ENCODE data around the gene HDAC4. TPM values are rescaled to one million over a fixed set of nuclear protein-coding genes. Genes with fewer than 3 reads are reported as not detected.
A peak's percentile ranks its signal among the peaks of the same experiment; 100 is the strongest.

Gene HDAC4
- total RNA-seq, 1 donor from 2014 or later = 12.9 TPM

- DNase-seq (ENCODE audit: low read depth in 2 of 2) = no peak
These were observed 363.8 kb downstream of the HDAC4 start for GRCh38 chr2:239036819-239037558.

- no peak for DNase-seq (ENCODE audit: low read depth in 2 of 2)
These were observed 364.7 kb downstream of the HDAC4 start for GRCh38 chr2:239035997-239036731.

GRCh38 chr2:239035361-239035814 lies 365.4 kb downstream of the HDAC4 start:
- peak in 1 of 2 donors; percentile 41 for DNase-seq (ENCODE audit: low read depth in 2 of 2)

GRCh38 chr2:239034561-239035341 lies 366.1 kb downstream of the HDAC4 start:
- no peak for DNase-seq (ENCODE audit: low read depth in 2 of 2)

GRCh38 chr2:239033801-239034560 lies 366.8 kb downstream of the HDAC4 start:
- no peak for DNase-seq (ENCODE audit: low read depth in 2 of 2)

- no peak for DNase-seq (ENCODE audit: low read depth in 2 of 2)
These were observed 370.9 kb downstream of the HDAC4 start for GRCh38 chr2:239029958-239030357.

- DNase-seq (ENCODE audit: low read depth in 2 of 2) = no peak
These were observed 372.6 kb downstream of the HDAC4 start for GRCh38 chr2:239028253-239028619.

GRCh38 chr2:239027391-239028252 lies 373.2 kb downstream of the HDAC4 start:
- no peak for DNase-seq (ENCODE audit: low read depth in 2 of 2)

- DNase-seq (ENCODE audit: low read depth in 2 of 2) = no peak
These were observed 374.0 kb downstream of the HDAC4 start for GRCh38 chr2:239026711-239027361.

GRCh38 chr2:239025951-239026461 lies 374.8 kb downstream of the HDAC4 start:
- no peak for DNase-seq (ENCODE audit: low read depth in 2 of 2)

GRCh38 chr2:239025096-239025801 lies 375.6 kb downstream of the HDAC4 start:
- no peak for DNase-seq (ENCODE audit: low read depth in 2 of 2)

GRCh38 chr2:239024226-239024625 lies 376.6 kb downstream of the HDAC4 start:
- DNase-seq (ENCODE audit: low read depth in 2 of 2) = no peak

- no peak for DNase-seq (ENCODE audit: low read depth in 2 of 2)
These were observed 378.2 kb downstream of the HDAC4 start for GRCh38 chr2:239022437-239023260.

GRCh38 chr2:239021651-239022436 lies 379.0 kb downstream of the HDAC4 start:
- DNase-seq (ENCODE audit: low read depth in 2 of 2) = no peak

GRCh38 chr2:239021224-239021623 lies 379.6 kb downstream of the HDAC4 start:
- no peak for DNase-seq (ENCODE audit: low read depth in 2 of 2)

- DNase-seq (ENCODE audit: low read depth in 2 of 2) = no peak
These were observed 380.2 kb downstream of the HDAC4 start for GRCh38 chr2:239020541-239021041.

GRCh38 chr2:239019183-239019581 lies 381.6 kb downstream of the HDAC4 start:
- DNase-seq (ENCODE audit: low read depth in 2 of 2) = no peak

Measured in lung microvascular endothelial cell (primary cell).